ENCODE measurements around the gene DOCK10.

DNA sequence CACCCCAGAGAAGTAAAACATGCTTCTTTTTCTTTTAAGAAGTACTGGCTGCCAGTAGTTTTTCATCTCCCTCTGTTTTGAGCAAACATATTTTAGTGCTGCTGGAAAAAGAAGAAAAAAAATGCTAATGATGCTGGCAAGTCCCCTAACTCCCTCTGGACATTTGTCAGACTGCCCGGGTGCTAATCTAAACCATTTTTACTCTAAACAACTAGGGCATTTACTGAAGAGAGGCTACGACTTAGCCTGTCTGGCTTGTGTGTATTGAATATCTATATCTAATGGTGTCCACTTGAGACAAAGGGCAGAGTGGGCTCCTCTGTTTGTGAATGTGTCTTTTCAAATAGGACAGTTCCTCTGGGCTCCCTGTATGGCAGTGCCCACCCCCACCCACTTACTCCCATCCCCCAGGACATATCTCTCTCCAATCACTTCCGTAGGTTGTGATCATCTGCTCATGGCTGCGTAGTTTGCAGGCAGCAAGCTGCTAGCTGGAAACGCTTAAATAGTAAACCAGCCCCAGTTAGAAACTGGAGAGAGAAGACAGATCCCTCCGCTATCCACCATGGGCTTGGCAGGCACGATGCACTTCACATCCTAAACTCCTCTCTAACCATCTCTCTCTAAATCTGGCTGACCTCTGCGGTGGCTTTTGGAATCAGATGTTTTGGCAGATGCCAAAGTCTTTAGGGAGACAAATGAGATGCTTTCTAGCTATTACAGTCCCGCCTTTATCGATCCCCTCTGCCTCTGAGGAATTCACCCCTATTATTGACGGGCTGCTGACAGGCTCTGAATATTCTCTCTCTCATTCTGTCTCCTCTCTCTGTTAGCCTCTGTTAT is 58.3 kb downstream of the DOCK10 start:
- TF ChIP-seq, protein P1, sequence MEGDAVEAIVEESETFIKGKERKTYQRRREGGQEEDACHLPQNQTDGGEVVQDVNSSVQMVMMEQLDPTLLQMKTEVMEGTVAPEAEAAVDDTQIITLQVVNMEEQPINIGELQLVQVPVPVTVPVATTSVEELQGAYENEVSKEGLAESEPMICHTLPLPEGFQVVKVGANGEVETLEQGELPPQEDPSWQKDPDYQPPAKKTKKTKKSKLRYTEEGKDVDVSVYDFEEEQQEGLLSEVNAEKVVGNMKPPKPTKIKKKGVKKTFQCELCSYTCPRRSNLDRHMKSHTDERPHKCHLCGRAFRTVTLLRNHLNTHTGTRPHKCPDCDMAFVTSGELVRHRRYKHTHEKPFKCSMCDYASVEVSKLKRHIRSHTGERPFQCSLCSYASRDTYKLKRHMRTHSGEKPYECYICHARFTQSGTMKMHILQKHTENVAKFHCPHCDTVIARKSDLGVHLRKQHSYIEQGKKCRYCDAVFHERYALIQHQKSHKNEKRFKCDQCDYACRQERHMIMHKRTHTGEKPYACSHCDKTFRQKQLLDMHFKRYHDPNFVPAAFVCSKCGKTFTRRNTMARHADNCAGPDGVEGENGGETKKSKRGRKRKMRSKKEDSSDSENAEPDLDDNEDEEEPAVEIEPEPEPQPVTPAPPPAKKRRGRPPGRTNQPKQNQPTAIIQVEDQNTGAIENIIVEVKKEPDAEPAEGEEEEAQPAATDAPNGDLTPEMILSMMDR (IDR thresholded peaks at IDR 0.05), result no peak
- TF ChIP-seq POLR2A (IDR thresholded peaks at IDR 0.05), result no peak
